GM19043 (cell line): ENCODE data around the gene LYRM4.

Experiments used
- ATAC-seq: cut with Tn5 transposase; IDR thresholded peaks from one replicate; pipeline ENCODE4 v1.9.1; 2021; ENCODE audit warnings: low read depth; ENCODE audit not compliant: unreplicated experiment

Gene LYRM4

DNA sequence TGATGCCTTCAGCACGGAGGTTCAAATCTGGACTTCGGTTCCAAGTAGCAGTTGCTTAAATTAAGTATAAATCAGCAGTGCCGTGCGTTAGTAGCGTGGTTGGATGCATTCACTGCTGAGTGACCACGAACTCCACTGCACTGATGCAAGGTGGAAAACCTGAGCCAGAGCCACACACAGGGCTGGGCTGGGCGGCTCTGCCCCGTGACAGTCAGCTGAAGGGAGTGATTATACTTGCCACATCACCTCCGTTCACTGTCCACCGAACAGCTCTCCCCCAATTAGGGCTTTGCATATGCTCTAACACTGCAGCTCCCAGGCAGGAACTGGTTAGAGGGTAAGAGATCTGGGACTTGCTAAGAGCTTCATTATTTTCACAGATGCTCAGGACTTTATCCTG lies 153.4 kb downstream of the LYRM4 start:
- ATAC-seq = no peak

DNA sequence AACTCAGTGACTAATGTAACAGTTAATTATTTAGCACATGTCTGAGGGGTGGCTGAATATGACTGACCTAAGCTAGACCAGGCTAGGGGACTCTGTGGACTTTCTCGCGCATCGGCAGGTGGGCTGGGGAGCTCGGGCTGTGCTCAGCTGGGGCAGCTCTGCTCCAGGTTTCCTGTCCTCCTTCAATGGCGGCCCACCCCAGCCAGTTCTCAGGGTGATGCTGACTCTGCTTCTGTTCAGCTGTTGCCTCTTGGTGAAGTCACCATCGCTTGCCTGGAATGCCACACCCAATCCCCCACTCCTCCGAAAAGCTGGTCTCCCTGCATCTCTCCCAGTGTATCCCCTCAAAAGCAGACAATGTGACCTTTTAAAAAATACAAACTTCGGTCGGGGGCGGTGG lies 155.6 kb downstream of the LYRM4 start:
- no peak for ATAC-seq

DNA sequence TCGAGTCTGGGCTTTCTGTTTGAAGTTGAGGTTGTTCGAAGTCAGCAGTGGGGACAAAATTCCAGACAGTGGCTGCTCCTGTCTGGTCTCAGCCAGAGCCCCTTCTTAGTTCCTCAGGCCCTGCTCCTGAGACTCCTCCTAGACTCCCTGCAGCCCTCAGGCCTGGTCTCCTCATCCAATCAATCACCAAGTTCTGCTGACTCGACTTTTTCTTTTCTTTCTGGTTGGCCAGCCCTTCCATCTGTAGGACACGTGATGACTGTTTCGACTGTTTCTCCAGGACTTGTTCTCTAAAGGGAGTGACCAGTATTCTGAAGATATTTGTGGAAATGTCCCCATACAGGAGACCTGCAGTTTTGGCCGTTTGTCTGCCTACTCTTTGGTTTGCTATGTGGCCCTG lies 156.1 kb downstream of the LYRM4 start:
- ATAC-seq = no peak

DNA sequence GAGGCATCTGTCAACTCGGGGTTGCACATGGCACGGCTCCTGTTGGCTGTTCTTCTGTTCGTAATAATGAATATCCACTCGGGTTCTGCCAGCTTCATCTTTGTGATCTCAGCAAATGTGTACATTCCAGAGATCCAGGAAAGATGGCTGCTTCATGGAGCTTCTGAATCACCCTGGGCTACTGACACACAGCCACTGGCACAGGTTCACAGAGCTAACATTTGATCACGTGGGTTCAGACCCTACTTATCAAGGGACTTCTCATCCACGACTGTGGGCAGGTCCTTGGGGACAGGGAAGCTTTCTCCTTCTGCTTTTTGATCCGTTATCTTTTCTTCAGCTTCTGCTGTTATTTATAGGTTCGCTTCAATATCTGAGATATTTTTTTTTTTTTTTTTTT lies 157.5 kb downstream of the LYRM4 start:
- no peak for ATAC-seq

DNA sequence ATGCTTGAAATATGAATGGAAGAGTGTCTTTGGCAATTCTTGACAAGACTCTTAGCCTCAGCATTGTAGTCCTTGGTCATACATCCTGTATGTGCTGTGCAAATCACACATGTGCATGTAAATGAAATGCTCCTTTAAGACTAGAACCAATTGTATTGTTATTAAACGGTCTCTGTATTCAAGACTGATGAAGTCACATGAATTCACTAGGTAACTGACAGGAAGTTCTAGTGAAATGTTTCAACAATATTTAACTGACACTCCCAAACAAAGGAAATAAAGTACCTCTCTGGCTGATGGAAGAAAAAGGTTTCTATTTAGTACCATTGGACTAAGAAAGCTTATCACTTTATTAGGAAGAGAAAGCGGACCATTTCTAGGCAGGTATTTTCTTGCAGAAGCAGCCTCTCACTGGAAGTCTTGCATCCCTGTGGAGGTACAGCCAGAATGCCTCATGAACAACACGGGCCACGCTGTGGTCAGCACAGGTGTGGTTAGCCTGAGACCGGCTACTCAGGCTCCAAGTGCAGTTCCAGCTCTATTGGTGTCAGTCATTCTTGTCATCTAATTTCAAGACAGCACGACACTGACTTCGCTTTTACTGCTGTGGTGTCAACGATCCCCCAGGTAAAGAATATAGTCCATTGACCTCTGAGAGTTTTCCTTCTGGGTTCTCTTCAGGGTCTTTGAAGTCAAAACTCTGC lies 158.3 kb downstream of the LYRM4 start:
- ATAC-seq = no peak

DNA sequence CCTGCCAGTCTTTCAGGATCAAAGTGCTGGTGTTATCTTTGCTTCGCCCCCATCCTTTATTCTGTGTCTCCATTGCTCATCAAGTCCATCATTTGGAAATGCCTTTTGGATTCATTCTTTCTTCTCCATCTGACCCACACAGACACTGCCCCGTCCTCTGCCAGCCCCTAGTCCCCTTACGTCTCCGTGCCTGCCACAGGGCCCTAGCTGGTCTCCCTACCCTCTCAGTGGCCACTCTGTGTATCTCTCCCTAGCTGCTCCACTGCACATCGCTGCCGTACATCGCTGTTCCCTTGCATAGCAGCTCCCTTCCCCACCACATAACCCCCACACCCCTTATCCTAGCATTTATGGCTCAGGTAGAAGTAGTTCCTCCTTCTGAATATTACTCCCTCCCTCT lies 159.9 kb downstream of the LYRM4 start:
- no peak for ATAC-seq

DNA sequence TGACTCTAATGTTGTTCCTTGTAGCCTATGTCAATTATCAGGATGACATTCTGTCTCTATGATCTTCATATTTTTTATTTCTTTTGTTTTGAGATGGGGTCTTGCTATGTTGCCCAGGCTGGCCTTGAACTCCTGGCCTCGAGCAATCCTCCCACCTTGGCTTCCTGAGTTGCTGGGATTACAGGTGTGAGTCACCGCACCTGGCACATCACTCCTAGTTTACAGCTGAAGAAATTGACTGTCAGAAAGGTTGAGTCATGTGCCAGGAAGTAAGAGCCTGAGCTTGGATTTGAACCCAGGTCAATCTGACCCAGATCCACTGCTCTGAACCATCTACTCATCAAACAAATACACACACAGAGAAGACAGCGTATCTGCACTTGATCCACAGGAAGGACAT lies 161.2 kb downstream of the LYRM4 start:
- ATAC-seq = no peak

DNA sequence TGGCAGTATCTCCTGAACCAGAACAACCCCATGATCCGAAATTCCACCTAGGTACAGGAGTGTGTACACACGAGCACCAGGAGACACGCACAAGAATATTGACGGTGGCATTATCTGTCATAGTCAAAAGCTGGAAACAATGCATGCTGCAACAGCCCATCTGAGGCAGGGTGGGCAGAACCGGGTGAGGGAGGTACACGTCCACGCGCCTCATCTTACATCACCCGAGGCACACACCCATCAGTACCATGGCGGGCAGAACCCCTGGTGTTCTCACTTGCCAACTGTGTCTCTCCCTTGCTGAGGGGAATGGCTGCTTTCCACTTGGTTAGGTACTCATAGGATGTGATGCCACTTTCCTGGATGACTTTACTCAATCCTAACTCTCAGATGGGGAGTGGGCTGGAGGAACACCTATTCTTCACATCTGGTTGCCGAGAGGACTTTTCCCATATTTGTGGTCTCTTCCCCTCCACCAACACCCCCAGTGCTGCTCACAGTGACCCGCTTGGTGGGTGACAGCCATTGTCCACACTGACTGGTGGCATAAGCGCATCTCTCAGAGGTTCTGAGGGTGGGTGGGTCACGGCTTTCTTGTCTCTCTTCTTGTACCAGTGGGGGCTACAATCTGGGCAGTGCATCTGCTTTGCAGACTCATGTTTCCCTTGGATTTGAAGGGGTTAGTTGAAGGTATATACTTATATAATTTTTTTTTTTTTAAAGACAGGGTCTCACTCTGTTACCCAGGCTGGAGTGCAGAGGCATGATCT lies 162.1 kb downstream of the LYRM4 start:
- ATAC-seq = no peak

DNA sequence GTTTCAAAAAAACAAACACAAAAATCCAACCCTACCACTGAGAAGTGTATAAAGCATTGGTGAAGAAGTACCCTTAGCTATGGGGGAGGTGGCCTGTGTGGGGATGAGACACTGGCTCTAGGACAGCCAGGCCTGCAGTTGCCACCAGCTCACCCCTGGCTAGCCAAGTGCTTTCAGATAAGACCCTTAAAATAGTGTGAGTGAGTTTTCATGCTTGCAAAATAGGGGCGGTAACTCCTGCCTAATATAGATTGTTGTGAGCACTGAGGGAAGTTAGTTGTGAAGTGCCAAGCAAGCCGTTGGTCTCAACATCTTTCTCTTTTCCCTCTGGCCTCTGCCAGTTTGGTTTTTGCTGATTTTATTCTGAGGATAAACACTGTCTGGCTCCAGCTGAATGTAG lies 164.3 kb downstream of the LYRM4 start:
- ATAC-seq = no peak

DNA sequence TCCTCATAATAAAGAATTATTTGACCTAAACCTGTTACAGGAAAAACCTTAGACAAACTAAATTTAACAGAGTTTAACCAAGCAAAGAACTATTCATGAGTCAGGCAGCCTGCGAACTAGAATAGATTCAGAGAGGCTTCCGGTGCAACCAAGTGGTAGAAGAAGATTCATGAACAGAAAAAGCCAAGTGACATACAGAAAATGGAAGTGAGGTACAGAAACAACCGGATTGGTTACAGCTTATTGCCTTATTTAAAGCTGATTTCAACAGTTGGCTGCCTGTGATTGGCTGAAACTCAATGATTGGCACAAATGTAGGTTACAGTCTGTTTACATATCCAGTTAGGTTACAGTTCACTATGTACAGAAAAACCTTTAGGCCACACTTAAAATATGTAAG lies 165.5 kb downstream of the LYRM4 start:
- peak; percentile 89 for ATAC-seq

DNA sequence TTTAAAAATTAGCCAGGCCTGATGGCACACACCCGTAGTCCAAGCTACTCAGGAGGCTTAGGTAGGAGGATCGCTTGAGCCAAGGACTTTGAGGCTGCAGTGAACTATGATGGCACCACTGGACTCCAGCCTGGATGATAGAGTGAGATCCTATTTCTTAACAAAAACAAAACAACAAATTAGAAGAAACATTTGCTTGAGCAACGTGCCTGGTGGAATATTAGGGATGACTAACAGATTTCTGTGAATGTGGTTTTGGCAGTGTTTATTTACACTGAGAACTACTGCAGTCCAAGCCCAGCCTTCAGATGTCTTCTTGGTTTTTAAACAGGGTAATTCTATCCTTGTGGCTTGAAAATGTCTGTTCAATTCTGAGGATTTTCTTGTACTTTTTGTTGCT lies 166.4 kb downstream of the LYRM4 start:
- ATAC-seq = no peak

DNA sequence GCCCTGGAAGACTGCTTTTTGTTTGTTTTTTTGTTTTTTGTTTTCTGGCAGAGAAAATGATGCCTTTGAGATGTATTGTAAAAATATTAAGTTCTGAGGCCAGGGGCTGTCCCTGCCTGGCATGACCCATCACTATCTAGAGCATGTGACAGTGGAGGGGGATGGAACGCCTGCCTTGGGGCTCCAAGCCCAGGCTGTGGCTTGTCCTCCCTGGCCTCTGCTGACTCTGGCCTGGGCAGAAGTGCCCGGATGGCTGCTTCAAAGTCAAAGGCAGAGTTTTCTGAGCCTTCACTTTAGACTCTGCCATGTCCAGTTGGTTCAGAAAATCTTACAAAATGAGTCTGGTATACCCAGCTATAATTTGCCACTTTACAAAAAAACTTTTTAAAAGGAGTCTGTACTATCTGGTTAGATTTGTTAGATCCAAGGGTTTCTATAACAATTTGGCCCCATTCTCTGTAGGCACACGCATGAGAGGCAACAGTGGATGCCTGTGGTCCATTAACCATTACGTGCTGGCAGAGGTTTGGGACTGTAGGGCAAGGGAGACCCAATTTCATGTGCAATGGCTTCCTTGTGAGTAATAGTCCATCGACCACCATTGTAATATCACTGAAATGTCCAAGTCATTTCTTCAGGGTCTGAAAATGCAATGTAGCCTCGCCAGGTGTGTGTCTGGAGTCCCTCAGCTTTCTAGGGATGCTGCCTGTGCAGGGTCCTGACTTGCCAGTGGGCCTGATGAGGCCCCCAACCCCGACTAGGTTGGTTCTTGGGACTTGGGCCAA lies 167.3 kb downstream of the LYRM4 start:
- ATAC-seq = no peak

DNA sequence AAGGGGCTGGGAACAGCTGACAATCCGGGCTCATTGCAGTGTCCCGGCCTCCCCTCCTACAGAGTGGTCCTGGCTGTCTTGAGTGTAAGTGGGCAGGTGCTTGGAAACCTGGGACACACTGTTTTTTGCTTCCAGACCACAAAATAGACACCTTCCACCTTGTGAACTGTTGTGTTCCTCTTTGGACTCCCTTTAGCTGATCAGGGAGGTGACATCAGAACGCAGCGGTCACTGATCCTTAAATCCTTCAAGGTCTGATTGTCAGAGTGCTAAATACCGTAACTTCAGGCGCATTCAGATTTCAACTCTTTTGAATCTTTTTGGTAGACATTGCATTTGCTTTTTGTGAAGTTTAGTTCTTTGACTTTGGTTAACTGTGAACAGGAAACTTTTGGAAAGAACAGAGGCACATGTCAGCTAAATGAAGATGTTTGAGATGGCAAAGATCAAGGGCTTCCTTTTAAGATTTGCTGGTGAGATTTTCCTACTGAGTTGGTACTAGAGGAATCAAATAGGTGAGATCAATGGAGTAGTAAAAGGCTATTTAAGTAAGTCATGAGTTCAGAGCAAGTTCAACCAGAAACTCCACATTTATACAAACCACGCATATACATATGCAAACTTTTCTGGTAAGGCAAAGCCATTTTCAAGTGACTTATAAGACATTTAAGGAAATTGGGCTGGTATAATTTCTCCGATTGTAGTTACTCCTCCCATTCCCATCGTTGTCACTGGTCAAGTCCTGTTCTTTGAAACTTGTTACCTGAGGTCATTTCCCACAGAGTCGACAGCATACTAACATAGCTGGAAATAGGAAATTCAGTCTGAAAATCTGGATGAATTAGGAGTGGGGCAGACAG lies 169.3 kb downstream of the LYRM4 start:
- no peak for ATAC-seq

DNA sequence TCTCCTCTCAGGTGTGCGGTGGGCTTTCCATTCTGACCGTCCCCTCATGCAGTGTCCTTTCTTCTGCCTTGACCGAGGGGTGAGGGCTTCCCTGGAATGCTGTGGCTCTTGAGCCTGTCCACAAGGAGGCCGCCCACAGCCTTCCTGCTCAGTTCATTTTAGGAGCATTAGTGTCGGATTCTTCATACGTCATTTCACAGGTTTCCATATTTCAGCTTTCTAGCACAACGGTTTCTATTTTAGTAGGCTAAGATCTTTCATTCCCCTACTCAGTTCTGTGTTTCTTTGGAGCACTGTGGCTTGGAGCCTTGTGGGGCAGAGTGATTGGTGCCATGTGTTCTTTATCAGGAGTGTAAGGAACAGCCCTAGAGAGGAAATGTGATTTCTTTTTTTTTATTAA lies 170.1 kb downstream of the LYRM4 start:
- ATAC-seq = no peak

DNA sequence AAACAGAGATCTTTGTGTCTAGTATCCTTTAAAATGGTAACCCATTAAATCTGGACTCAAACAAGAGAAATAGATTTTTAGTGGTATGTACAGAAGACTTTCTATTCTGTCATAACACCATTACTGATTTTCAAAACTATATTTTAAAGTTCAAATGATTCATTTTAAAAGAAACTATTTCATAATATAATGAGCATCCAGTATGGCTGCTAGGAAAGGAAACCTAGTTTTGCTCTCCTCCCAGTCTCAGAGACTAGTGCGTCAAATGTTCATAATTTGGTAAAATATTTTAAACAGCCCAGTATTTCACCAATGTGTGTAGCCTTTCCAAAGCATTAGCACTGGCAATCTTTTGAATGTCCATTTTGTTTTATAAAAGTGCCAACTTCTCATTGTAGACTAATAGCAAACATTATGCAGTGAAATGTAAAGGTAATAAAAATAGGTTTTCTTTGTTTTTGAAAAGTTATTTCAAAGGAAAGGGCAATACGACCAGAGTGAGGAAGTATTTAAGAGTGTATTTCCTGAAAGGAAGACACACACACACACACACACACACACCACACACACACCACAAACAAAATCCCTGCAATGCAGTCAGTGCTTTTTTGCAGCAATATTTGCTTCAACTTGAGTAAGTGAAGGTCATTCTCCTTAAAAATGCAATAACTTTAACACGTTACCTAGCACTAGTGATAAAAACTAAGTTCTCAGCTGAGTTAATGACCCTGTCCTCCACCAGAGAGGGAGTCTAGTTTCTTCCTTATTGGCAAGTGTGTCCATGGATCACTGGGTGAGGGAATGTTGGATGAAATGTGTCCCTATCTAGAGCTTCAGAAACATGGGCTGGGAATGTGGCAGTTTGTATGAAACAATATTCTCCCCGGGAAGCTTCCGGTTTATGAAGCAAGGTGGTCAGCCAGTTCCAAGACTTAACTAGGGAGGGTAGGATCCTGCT lies 171.0 kb downstream of the LYRM4 start:
- ATAC-seq = no peak

DNA sequence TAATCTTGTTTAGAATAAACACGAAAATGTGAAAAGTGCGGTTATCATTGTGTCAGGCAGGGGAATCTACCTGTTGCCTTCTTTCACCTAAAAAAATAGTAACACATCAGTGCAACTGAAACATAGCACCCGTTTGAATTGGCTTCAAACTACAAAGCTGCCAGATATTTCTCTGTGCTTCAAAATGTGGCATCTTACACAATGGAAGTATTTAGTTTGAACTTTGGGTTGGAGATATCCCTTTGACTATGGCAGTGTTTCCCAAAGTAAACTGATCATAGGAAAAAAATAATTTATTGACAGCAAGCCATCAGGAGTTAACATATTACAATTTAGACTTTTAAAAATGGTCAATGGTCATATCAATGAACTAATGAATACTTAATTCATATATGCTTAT lies 172.0 kb downstream of the LYRM4 start:
- no peak for ATAC-seq

DNA sequence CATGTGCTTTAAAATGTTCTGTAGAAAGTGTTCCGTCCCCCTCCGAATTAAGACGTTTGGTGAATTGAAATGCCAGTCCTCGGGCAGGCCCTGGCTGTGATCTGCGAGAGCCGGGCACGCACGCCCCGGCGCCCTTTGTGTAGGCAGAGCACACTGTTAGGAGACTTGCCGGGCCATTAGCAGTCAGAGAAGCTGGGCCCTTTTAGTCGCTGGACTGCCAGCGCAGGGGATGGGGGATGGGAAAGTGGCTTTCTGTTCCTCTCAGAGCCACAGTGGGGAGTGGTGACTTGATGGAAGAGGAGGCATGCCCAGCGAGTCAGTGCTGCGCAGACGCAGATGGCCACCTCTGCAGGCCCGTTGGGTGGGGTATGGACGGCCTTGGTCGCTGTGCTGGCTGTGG lies 173.4 kb downstream of the LYRM4 start:
- no peak for ATAC-seq

DNA sequence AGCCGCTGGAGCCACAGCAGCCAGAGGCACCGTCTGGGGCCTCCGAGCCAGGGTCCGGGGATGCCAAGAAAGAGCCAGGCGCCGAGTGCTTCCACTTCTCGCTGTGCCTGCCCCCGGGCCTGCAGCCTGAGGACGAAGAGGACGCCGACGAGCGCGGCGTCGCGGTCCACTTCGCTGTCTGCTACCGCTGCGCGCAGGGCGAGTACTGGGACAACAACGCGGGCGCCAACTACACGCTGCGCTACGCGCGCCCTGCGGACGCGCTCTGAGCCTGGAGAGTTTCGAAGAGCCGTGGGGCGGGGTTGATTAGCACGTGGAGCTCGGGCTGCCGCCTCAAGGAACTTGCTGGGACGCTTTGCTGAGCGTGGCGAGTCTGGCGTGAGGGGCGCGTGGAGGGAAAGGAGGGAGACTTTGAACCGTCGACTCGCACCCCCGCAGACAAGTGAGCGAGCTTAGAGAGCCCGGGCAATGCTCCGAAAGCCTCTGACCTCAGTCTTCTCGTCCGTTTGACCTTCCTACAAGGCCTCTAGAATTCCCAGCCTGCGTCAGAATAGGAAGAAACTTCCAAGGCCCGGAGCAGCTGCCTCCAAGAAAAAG lies 174.4 kb downstream of the LYRM4 start:
- no peak for ATAC-seq

DNA sequence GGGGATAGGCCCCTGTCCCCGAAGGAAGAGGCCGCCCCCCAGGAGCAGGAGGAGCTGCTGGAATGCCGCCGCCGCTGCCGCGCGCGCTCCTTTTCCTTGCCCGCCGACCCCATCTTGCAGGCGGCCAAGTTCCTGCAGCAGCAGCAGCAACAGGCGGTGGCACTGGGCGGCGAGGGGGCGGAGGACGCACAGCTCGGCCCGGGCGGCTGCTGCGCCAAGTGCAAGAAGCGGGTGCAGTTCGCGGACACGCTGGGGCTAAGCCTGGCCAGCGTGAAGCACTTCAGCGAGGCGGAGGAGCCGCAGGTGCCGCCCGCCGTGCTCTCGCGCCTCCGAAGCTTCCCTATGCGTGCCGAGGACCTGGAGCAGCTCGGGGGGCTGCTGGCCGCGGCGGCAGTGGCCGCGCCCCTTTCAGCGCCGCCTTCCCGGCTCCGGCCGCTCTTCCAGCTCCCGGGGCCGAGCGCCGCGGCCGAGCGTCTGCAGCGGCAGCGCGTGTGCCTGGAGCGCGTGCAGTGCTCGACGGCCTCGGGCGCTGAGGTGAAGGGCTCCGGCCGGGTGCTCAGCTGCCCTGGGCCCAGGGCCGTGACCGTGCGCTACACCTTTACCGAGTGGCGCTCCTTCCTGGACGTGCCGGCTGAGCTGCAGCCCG lies 175.0 kb downstream of the LYRM4 start:
- ATAC-seq = no peak
